NCI-H510A treated with DMSO at 0.1 percent for 48 hours (cell line): Measurements from ENCODE around the gene CCL17.
"Not testable (repeated sequence)": the region's sequence is repeated elsewhere in the genome, so short reads cannot be mapped to it uniquely, and the experiment has no call there.

Source experiments
- DNase-seq: peaks from one replicate; lab custom pipeline; 2025; lab: John Stamatoyannopoulos, UW

Gene CCL17

GRCh38 chr16:57396786-57397185 is 7.8 kb upstream of the CCL17 start:
- DNase-seq, result no peak

GRCh38 chr16:57397493-57397892 is 7.1 kb upstream of the CCL17 start:
- not testable (repeated sequence) for DNase-seq

- no peak for DNase-seq
These were observed 2.5 kb upstream of the CCL17 start for GRCh38 chr16:57401943-57402640.

- DNase-seq, result no peak
These were observed 530 bp downstream of the CCL17 start for GRCh38 chr16:57405097-57405496.

- DNase-seq, result no peak
These were observed 2.3 kb downstream of the CCL17 start for GRCh38 chr16:57406881-57407280.

GRCh38 chr16:57407521-57408353 is 3.2 kb downstream of the CCL17 start:
- DNase-seq, result no peak

- no peak for DNase-seq
These were observed 4.5 kb downstream of the CCL17 start for GRCh38 chr16:57409065-57409464.

- DNase-seq, result peak; percentile 84
These were observed 5.5 kb downstream of the CCL17 start for GRCh38 chr16:57409870-57410587.

GRCh38 chr16:57411362-57411976 is 6.9 kb downstream of the CCL17 start:
- no peak for DNase-seq

GRCh38 chr16:57412584-57412983 is 8.0 kb downstream of the CCL17 start:
- no peak for DNase-seq

- no peak for DNase-seq
These were observed 8.7 kb downstream of the CCL17 start for GRCh38 chr16:57413301-57413730.

GRCh38 chr16:57413733-57414132 is 9.2 kb downstream of the CCL17 start:
- DNase-seq, result no peak

- no peak for DNase-seq
These were observed 11.5 kb downstream of the CCL17 start for GRCh38 chr16:57416084-57416483.

- DNase-seq, result no peak
These were observed 14.9 kb downstream of the CCL17 start for GRCh38 chr16:57419506-57419905.

- DNase-seq, result peak; percentile 58
These were observed 17.7 kb downstream of the CCL17 start for GRCh38 chr16:57422026-57422944.

GRCh38 chr16:57423152-57423551 is 18.6 kb downstream of the CCL17 start:
- DNase-seq, result no peak

- no peak for DNase-seq
These were observed 20.0 kb downstream of the CCL17 start for GRCh38 chr16:57424583-57424982.

GRCh38 chr16:57426356-57426755 is 21.8 kb downstream of the CCL17 start:
- DNase-seq, result no peak

GRCh38 chr16:57427307-57427706 is 22.7 kb downstream of the CCL17 start:
- no peak for DNase-seq

- DNase-seq, result no peak
These were observed 23.3 kb downstream of the CCL17 start for GRCh38 chr16:57427824-57428223.

- DNase-seq, result no peak
These were observed 26.4 kb downstream of the CCL17 start for GRCh38 chr16:57430955-57431354.
